SK-N-SH (cell line): ENCODE results near the gene DPEP3. TPM values are rescaled to one million over a fixed set of nuclear protein-coding genes. Genes with fewer than 3 reads are reported as not detected.

ENCODE experiments used
- CTCF ChIA-PET: fragments of 300-600, 350-600 bp; formaldehyde crosslinking; extraction: SDS; loops from one replicate; lab custom pipeline; 2021; lab: Yijun Ruan, JAX
- POLR2A ChIA-PET: fragments of 350-600 bp; sonication (Branson Sonifier 250); formaldehyde crosslinking; extraction: SDS; loops from one replicate; lab custom pipeline; 2020; ENCODE audit warnings: antibody characterized with exemption, inconsistent platforms; lab: Yijun Ruan, JAX
- DNase-seq: peaks from one replicate; pipeline ENCODE4 v3.0.0; 2012
- H2AFZ ChIP-seq: fragments of 200-600 bp; sonication (generic); 2 replicates; pipeline ENCODE4 v1.8.1; 2016; ENCODE audit warnings: antibody characterized with exemption, mild to moderate bottlenecking, low read depth
- H3F3A ChIP-seq: fragments of 200-600 bp; sonication (generic); replicated peaks from 2 replicates; pipeline ENCODE3; 2016; ENCODE audit warnings: antibody characterized with exemption, mild to moderate bottlenecking; ENCODE audit not compliant: insufficient read depth
- H3K27ac ChIP-seq, 2 experiments: fragments of 200-500 bp in 1 of 2; fragments of 200-600 bp in 1 of 2; sonication (Bioruptor generic) in 1 of 2; sonication (generic), shearing (Covaris generic) in 1 of 2; 2 replicates each; pipeline versions ENCODE4 v1.5.1 to v1.6.1; 2014 to 2016; ENCODE audit warnings: low read depth in 2 of 2, inconsistent platforms in 1 of 2, low read length in 1 of 2, mild to moderate bottlenecking in 1 of 2, mixed read lengths in 1 of 2
- H3K27me3 ChIP-seq: fragments of 200-600 bp; sonication (generic), shearing (Covaris generic); 2 replicates; pipeline ENCODE4 v1.6.1; 2016; ENCODE audit warnings: mixed run types; ENCODE audit not compliant: insufficient read depth
- H3K36me3 ChIP-seq, 2 experiments: fragments of 200-500 bp in 1 of 2; fragments of 200-600 bp in 1 of 2; sonication (Bioruptor generic) in 1 of 2; sonication (generic) in 1 of 2; replicated peaks in 1 of 2; 2 replicates each; pipeline versions ENCODE3 to v1.5.1; 2014 to 2016; ENCODE audit warnings: low read length in 1 of 2, mild to moderate bottlenecking in 1 of 2; ENCODE audit not compliant: insufficient read depth in 2 of 2, control insufficient read depth in 1 of 2
- H3K4me1 ChIP-seq, 2 experiments: fragments of 200-500 bp in 1 of 2; fragments of 200-600 bp in 1 of 2; sonication (Bioruptor generic) in 1 of 2; sonication (generic), shearing (Covaris generic) in 1 of 2; 2 replicates each; pipeline versions ENCODE4 v1.5.1 to v1.6.1; 2014 to 2016; ENCODE audit warnings: low read depth in 1 of 2, low read length in 1 of 2, mixed run types in 1 of 2; ENCODE audit not compliant: insufficient read depth in 2 of 2, control insufficient read depth in 1 of 2
- H3K4me2 ChIP-seq: fragments of 200-600 bp; sonication (generic), shearing (Covaris generic); 2 replicates; pipeline ENCODE4 v1.6.1; 2017; ENCODE audit warnings: mixed run types
- H3K4me3 ChIP-seq, 2 experiments: fragments of 200-500 bp in 1 of 2; fragments of 200-600 bp in 1 of 2; sonication (Bioruptor generic) in 1 of 2; sonication (generic), shearing (Covaris generic) in 1 of 2; 2 replicates each; pipeline versions ENCODE4 v1.5.1 to v1.8.1; 2014 to 2016; ENCODE audit warnings: low read depth in 2 of 2, inconsistent platforms in 1 of 2, low read length in 1 of 2, mild to moderate bottlenecking in 1 of 2, mixed read lengths in 1 of 2, moderate library complexity in 1 of 2
- H3K79me2 ChIP-seq: fragments of 200-600 bp; sonication (generic); 2 replicates; pipeline ENCODE4 v1.8.1; 2017; ENCODE audit warnings: mild to moderate bottlenecking; ENCODE audit not compliant: insufficient read depth
- H3K9ac ChIP-seq: fragments of 200-600 bp; sonication (generic); 2 replicates; pipeline ENCODE4 v1.6.1; 2017; ENCODE audit warnings: mixed run types
- H3K9me2 ChIP-seq: fragments of 200-600 bp; sonication (generic); 2 replicates; pipeline ENCODE4 v1.6.1; 2017; ENCODE audit warnings: mixed run types
- H3K9me3 ChIP-seq: fragments of 200-600 bp; sonication (generic); 2 replicates; pipeline ENCODE4 v1.6.1; 2017; ENCODE audit warnings: mixed run types, mild to moderate bottlenecking, moderate library complexity
- H4K20me1 ChIP-seq: fragments of 200-600 bp; sonication (generic); 2 replicates; pipeline ENCODE4 v1.6.1; 2017; ENCODE audit warnings: mild to moderate bottlenecking, mixed run types; ENCODE audit not compliant: insufficient read depth
- CHD2 ChIP-seq: fragments of 150-350 bp; IDR thresholded peaks from 2 replicates; pipeline ENCODE4 v1.6.1; 2018; ENCODE audit warnings: low read length; ENCODE audit not compliant: partially characterized antibody
- ELF1 ChIP-seq: IDR thresholded peaks from 2 replicates; pipeline ENCODE4 v1.4.0; 2012
- EZH2phosphoT487 ChIP-seq: fragments of 200-600 bp; sonication (generic); IDR thresholded peaks from 2 replicates; pipeline ENCODE4 v1.6.1; 2017; ENCODE audit warnings: low read depth, mixed run types, mild to moderate bottlenecking, antibody characterized with exemption, moderate library complexity, borderline replicate concordance
- FOXJ3 ChIP-seq: sonication (generic); formaldehyde crosslinking; IDR thresholded peaks from 2 replicates; pipeline ENCODE4 v1.5.1; 2020; ENCODE audit warnings: mild to moderate bottlenecking, missing genetic modification reagents
- FOXM1 ChIP-seq: IDR thresholded peaks from 2 replicates; pipeline ENCODE4 v1.4.0; 2012; ENCODE audit warnings: low read depth, mild to moderate bottlenecking
- GABPA ChIP-seq: IDR thresholded peaks from 2 replicates; pipeline ENCODE4 v1.4.0; 2012; ENCODE audit warnings: low read depth, mild to moderate bottlenecking
- GATA2 ChIP-seq: sonication (generic); formaldehyde crosslinking; IDR thresholded peaks from 2 replicates; pipeline ENCODE4 v1.5.0; 2020; ENCODE audit warnings: mild to moderate bottlenecking, missing genetic modification reagents
- IRF3 ChIP-seq: fragments of 150-350 bp; IDR thresholded peaks from 2 replicates; pipeline ENCODE4 v1.6.1; 2016; ENCODE audit warnings: mild to moderate bottlenecking, low read depth, low read length
- JUND ChIP-seq: IDR thresholded peaks from 2 replicates; pipeline ENCODE4 v1.4.0; 2012
- MAX ChIP-seq: IDR thresholded peaks from 2 replicates; pipeline ENCODE4 v1.4.0; 2012; ENCODE audit warnings: low read depth
- MXI1 ChIP-seq: IDR thresholded peaks from 2 replicates; pipeline ENCODE4 v1.6.1; 2012; ENCODE audit warnings: mild to moderate bottlenecking, low read depth, low read length, improper control_type of control experiment
- NFIC ChIP-seq: IDR thresholded peaks from 2 replicates; pipeline ENCODE4 v1.4.0; 2012; ENCODE audit warnings: borderline replicate concordance
- NRF1 ChIP-seq: IDR thresholded peaks from 2 replicates; pipeline ENCODE4 v1.6.1; 2012; ENCODE audit warnings: low read depth, mild to moderate bottlenecking, low read length
- RAD21 ChIP-seq: IDR thresholded peaks from 2 replicates; pipeline ENCODE4 v1.6.1; 2012; ENCODE audit warnings: mild to moderate bottlenecking, low read length
- RCOR1 ChIP-seq: fragments of 150-350 bp; IDR thresholded peaks from 2 replicates; pipeline ENCODE4 v1.6.1; 2017; ENCODE audit warnings: antibody characterized with exemption, low read length
- SIN3A ChIP-seq: IDR thresholded peaks from 2 replicates; pipeline ENCODE4 v1.6.1; 2012; ENCODE audit warnings: low read depth, mild to moderate bottlenecking, low read length, moderate library complexity, borderline replicate concordance
- USF1 ChIP-seq: IDR thresholded peaks from 2 replicates; pipeline ENCODE4 v1.4.0; 2012; ENCODE audit warnings: low read depth, borderline replicate concordance
- USF2 ChIP-seq: fragments of 150-350 bp; IDR thresholded peaks from 2 replicates; pipeline ENCODE4 v1.6.1; 2017; ENCODE audit warnings: antibody characterized with exemption, low read length, low read depth, borderline replicate concordance
- YY1 ChIP-seq: IDR thresholded peaks from 2 replicates; pipeline ENCODE4 v1.4.0; 2012; ENCODE audit warnings: low read depth, mild to moderate bottlenecking
- ZBTB33 ChIP-seq: IDR thresholded peaks from 2 replicates; pipeline ENCODE4 v1.4.0; 2012; ENCODE audit warnings: low read depth, borderline replicate concordance
- WGBS: methylation state at CpG from one replicate; pipeline ENCODE4 v1.1.6; 2017; ENCODE audit warnings: low lambda C conversion rate; 5-methylcytosine and 5-hydroxymethylcytosine counted together
- polyA plus RNA-seq, 3 experiments: library from polyadenylated mRNA; depleted of rRNA; stranded (reverse); fragments of >200 nt; gene quantifications; 2 replicates each; pipeline ENCODE4 v1.2.3, GENCODE V29; 2012

DPEP3 gene
- polyA plus RNA-seq, 1 of the 3 experiments (the other 2 are of a cell fraction): not detected

- Histone ChIP-seq H3K36me3 (no peaks in the 10 kb centered on the region), H3K9me2 (no peaks in the 10 kb centered on the region), H3K9ac (no peak overlapping the region), H3K4me1 (no peaks in the 10 kb centered on the region), H3K9me3 (no peaks in the 10 kb centered on the region), H3K79me2 (no peaks in the 10 kb centered on the region), H2AFZ (no peak overlapping the region), H3K4me2 (no peak overlapping the region), H3K27ac (no peak overlapping the region), H4K20me1 (no peaks in the 10 kb centered on the region), H3K27me3 (no peaks in the 10 kb centered on the region; the same call in 1 of the 2 replicates), H3K4me3 (no peak overlapping the region), H3F3A (no peaks in the 10 kb centered on the region)
- CTCF ChIA-PET: interaction anchor here (1.4 kb wide), 1 partner anchor 16 kb away, joined by 4 read pairs; no protein-coding TSS in a partner anchor
- POLR2A ChIA-PET: no interaction called here
- 57% methylated on average over 8 of the region's 9 CpGs for WGBS
- TF ChIP-seq RAD21: no peak
- no peak for TF ChIP-seq MXI1
- no peak for TF ChIP-seq IRF3
- no peak for TF ChIP-seq FOXM1
- no peak for TF ChIP-seq MAX
- no peak for TF ChIP-seq EZH2phosphoT487
- TF ChIP-seq USF2: no peak
- no peak for TF ChIP-seq USF1
- TF ChIP-seq RCOR1: no peak
- TF ChIP-seq FOXJ3: no peak
- no peak for TF ChIP-seq ELF1
- TF ChIP-seq GABPA: no peak
- no peak for TF ChIP-seq CHD2
- TF ChIP-seq GATA2 (CRISPR knock-in tag): no peak
- TF ChIP-seq ZBTB33: no peak
- no peak for TF ChIP-seq NFIC
- TF ChIP-seq YY1: no peak
- no peak for TF ChIP-seq SIN3A
- no peak for TF ChIP-seq JUND
- TF ChIP-seq NRF1: no peak
- DNase-seq: no peak
Observed at GRCh38 chr16:67977469-67978227, 2.7 kb downstream of the DPEP3 start.
